GM12891 (cell line): ENCODE measurements around the gene RASAL1.

ENCODE experiments used
- PAX5 ChIP-seq: IDR thresholded peaks from 2 replicates; pipeline ENCODE4 v1.6.1; 2011; ENCODE audit warnings: low read length, moderate library complexity, mild to moderate bottlenecking; ENCODE audit not compliant: insufficient read depth, severe bottlenecking
- POLR2A ChIP-seq: IDR thresholded peaks from 2 replicates; pipeline ENCODE4 v1.6.1; 2011; ENCODE audit warnings: low read depth, low read length, control low read depth
- POLR2AphosphoS5 ChIP-seq: IDR thresholded peaks from 2 replicates; pipeline ENCODE4 v1.6.1; 2011; ENCODE audit warnings: low read depth, low read length, control low read depth
- TAF1 ChIP-seq: IDR thresholded peaks from 2 replicates; pipeline ENCODE4 v1.6.1; 2011; ENCODE audit warnings: low read depth, low read length, control low read depth

GRCh38 chr12:113145720-113146551 is 10.4 kb upstream of the RASAL1 start:
- TF ChIP-seq POLR2AphosphoS5 (no peak), POLR2A (no peak), TAF1 (no peak), PAX5 (no peak)
